Endodermal cell (in vitro differentiated cells): ENCODE results near the gene CCDC106. TPM values are rescaled to one million over a fixed set of nuclear protein-coding genes. Genes with fewer than 3 reads are reported as not detected.

Experiments
- DNase-seq: peaks from one replicate; pipeline ENCODE4 v3.0.0-alpha.2; 2017
- H3K27ac ChIP-seq: 2 replicates; pipeline ENCODE4 v1.5.1; 2013; ENCODE audit warnings: mild to moderate bottlenecking, low read depth, low read length, moderate library complexity
- H3K27me3 ChIP-seq: 2 replicates; pipeline ENCODE4 v1.6.1; 2013; ENCODE audit warnings: mild to moderate bottlenecking, low read length, moderate library complexity; ENCODE audit not compliant: insufficient read depth, control insufficient read depth, poor library complexity, severe bottlenecking
- H3K36me3 ChIP-seq: 2 replicates; pipeline ENCODE4 v1.7.0; 2013; ENCODE audit warnings: mild to moderate bottlenecking, low read length, moderate library complexity; ENCODE audit not compliant: control insufficient read depth, insufficient read depth
- H3K4me1 ChIP-seq: one replicate; pipeline ENCODE4 v1.7.0; 2013; ENCODE audit warnings: low read length; ENCODE audit not compliant: control insufficient read depth, insufficient read depth
- H3K4me3 ChIP-seq: 2 replicates; pipeline ENCODE4 v1.5.1; 2013; ENCODE audit warnings: mild to moderate bottlenecking, low read length, moderate library complexity
- H3K9ac ChIP-seq: 2 replicates; pipeline ENCODE4 v1.6.1; 2013; ENCODE audit warnings: mild to moderate bottlenecking, low read length, moderate library complexity; ENCODE audit not compliant: poor library complexity, severe bottlenecking; ENCODE audit errors: extremely low read depth
- H3K9me3 ChIP-seq: 2 replicates; pipeline ENCODE4 v1.6.1; 2013; ENCODE audit warnings: mild to moderate bottlenecking, low read length, moderate library complexity; ENCODE audit not compliant: control insufficient read depth
- H3K27ac Mint-ChIP-seq: 2 replicates; pipeline ENCODE4 v1.8.0; 2020; ENCODE audit warnings: mixed read lengths
- H3K27me3 Mint-ChIP-seq: 2 replicates; pipeline ENCODE4 v1.8.0; 2021; ENCODE audit warnings: mild to moderate bottlenecking, mixed read lengths; ENCODE audit not compliant: insufficient read depth
- H3K36me3 Mint-ChIP-seq: 2 replicates; pipeline ENCODE4 v1.8.0; 2020; ENCODE audit warnings: low read depth, mixed read lengths
- H3K4me1 Mint-ChIP-seq: 2 replicates; pipeline ENCODE4 v1.8.0; 2020; ENCODE audit warnings: mixed read lengths
- H3K4me3 Mint-ChIP-seq: 2 replicates; pipeline ENCODE4 v1.8.0; 2020; ENCODE audit warnings: mild to moderate bottlenecking, moderate library complexity, mixed read lengths
- H3K9me3 Mint-ChIP-seq: 2 replicates; pipeline ENCODE4 v1.8.0; 2020; ENCODE audit warnings: mild to moderate bottlenecking, mixed read lengths
- CTCF ChIP-seq: fragments of 200-600 bp; sonication (generic); conservative IDR thresholded peaks from 2 replicates; pipeline ENCODE4 v1.5.0; 2021; ENCODE audit warnings: antibody characterized with exemption, mild to moderate bottlenecking
- WGBS, 2 experiments: methylation state at CpG; one replicate each; pipeline versions ENCODE4 v1.1.5 to v1.1.7; 2013; ENCODE audit warnings: missing lambda C conversion rate in 2 of 2, mixed read lengths in 1 of 2; ENCODE audit not compliant: insufficient coverage in 1 of 2, insufficient read length in 1 of 2; 5-methylcytosine and 5-hydroxymethylcytosine counted together
- total RNA-seq, 2 donors: library from RNA; stranded (reverse); fragmentation: NEBNext Ultra II Directional in 1 of 2; extraction: Animal tissue kit (Norgen Biotek cat#: 25700) in 1 of 2; gene quantifications; 2 replicates in 1 of 2; 3 replicates in 1 of 2; pipeline ENCODE4 v1.2.1, GENCODE V29; 2021

CCDC106 gene
- total RNA-seq, 2 donors from 2014 or later: 18.0 to 24.9 TPM

GRCh38 chr19:55699221-55699620 is 51.2 kb downstream of the CCDC106 start:
- peaks cover 61% of the 10 kb centered on the region for H3K36me3 Mint-ChIP-seq
- no peaks in the 10 kb centered on the region for H3K27me3 ChIP-seq
- 95 to 98% methylated on average over 7 to 11 of the region's 11 CpGs for WGBS, 2 experiments
- no peak overlapping the region for H3K9ac ChIP-seq
- peaks cover 19% of the 10 kb centered on the region for H3K9me3 ChIP-seq
- TF ChIP-seq CTCF: no peak
- no peak overlapping the region for H3K27ac Mint-ChIP-seq
- H3K4me1 Mint-ChIP-seq: no peaks in the 10 kb centered on the region
- H3K4me3 ChIP-seq: no peak overlapping the region
- H3K4me3 Mint-ChIP-seq: no peak overlapping the region
- H3K27me3 Mint-ChIP-seq: no peaks in the 10 kb centered on the region
- H3K9me3 Mint-ChIP-seq: peaks cover 25% of the 10 kb centered on the region
- H3K36me3 ChIP-seq: peaks cover 55% of the 10 kb centered on the region
- no peak overlapping the region for H3K27ac ChIP-seq
- peak; percentile 24 for DNase-seq
- H3K4me1 ChIP-seq: no peaks in the 10 kb centered on the region

DNA sequence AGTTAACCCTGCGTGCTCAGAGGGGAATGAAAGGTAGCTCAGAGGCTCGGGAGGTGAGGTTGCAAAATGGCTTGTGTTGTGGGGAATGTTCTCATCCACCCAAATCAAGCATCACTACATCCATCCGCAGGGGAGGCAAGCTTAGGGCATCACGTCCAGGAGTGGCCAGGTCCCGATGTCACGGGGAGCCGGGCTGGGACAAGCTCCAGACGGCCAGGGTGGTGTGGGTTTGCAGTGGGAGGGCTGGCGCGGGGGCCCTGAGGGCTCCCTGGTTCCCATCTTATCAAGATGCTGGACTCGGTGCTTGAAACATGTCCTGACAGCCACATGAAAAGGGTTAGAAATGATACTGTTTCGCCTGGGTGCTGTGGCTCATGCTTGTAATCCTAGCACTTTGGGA is 52.8 kb downstream of the CCDC106 start:
- Histone ChIP-seq H3K27me3 (no peaks in the 10 kb centered on the region), H3K9me3 (peaks cover 31% of the 10 kb centered on the region), H3K27ac (no peak overlapping the region), H3K9ac (no peak overlapping the region), H3K4me3 (no peak overlapping the region), H3K4me1 (no peaks in the 10 kb centered on the region), H3K36me3 (peaks cover 46% of the 10 kb centered on the region)
- H3K4me3 Mint-ChIP-seq: no peak overlapping the region
- no peak overlapping the region for H3K27ac Mint-ChIP-seq
- TF ChIP-seq CTCF: no peak
- H3K4me1 Mint-ChIP-seq: no peaks in the 10 kb centered on the region
- peaks cover 38% of the 10 kb centered on the region for H3K9me3 Mint-ChIP-seq
- no peak for DNase-seq
- peaks cover 68% of the 10 kb centered on the region for H3K36me3 Mint-ChIP-seq
- WGBS, 2 experiments: 97 to 98% methylated on average over 8 to 12 of the region's 12 CpGs
- peaks cover 6% of the 10 kb centered on the region for H3K27me3 Mint-ChIP-seq

GRCh38 chr19:55702131-55702627 is 54.2 kb downstream of the CCDC106 start:
- no peak overlapping the region for H3K9ac ChIP-seq
- no peak for TF ChIP-seq CTCF
- peak; percentile 44 for DNase-seq
- H3K9me3 ChIP-seq: peaks cover 31% of the 10 kb centered on the region
- Mint-ChIP-seq H3K4me3 (no peak overlapping the region), H3K9me3 (peaks cover 38% of the 10 kb centered on the region), H3K27me3 (peaks cover 8% of the 10 kb centered on the region), H3K27ac (peak overlapping the region; percentile 39), H3K36me3 (peaks cover 58% of the 10 kb centered on the region), H3K4me1 (no peaks in the 10 kb centered on the region)
- H3K27me3 ChIP-seq: no peaks in the 10 kb centered on the region
- no peak overlapping the region for H3K4me3 ChIP-seq
- WGBS, 2 experiments: 90 to 96% methylated on average over 8 to 13 of the region's 13 CpGs
- H3K27ac ChIP-seq: no peak overlapping the region
- H3K4me1 ChIP-seq: no peaks in the 10 kb centered on the region
- peaks cover 44% of the 10 kb centered on the region for H3K36me3 ChIP-seq

Other genes starting within 250 kb of the CCDC106 start
- gene UBE2S, start 240.4 kb upstream of the CCDC106 start, total RNA-seq: 100 to 1,000 TPM; 202 to 246 TPM
- gene SHISA7, start 204.9 kb upstream of the CCDC106 start, total RNA-seq: not detected
- 10 to 100 TPM; 35.9 to 39.2 TPM for gene ISOC2, start 186.6 kb upstream of the CCDC106 start, total RNA-seq
- gene C19orf85, start 183.5 kb upstream of the CCDC106 start, total RNA-seq: 1 to 10 TPM in 1 of 2 donors, under 1 TPM in 1; 0.62 to 2.3 TPM
- 10 to 100 TPM in 1 of 2 donors, 1 to 10 TPM in 1; 9.9 to 12.6 TPM for gene ZNF628, start 171.6 kb upstream of the CCDC106 start, total RNA-seq
- 10 to 100 TPM; 51.3 to 67.1 TPM for gene NAT14, start 163.0 kb upstream of the CCDC106 start, total RNA-seq
- 1 to 10 TPM; 1.4 to 2.4 TPM for gene SSC5D, start 159.8 kb upstream of the CCDC106 start, total RNA-seq
- gene SBK2, start 111.1 kb upstream of the CCDC106 start, total RNA-seq: 1 to 10 TPM; 3.3 to 6.6 TPM
- 1 to 10 TPM in 1 of 2 donors, under 1 TPM in 1; 0.48 to 1.4 TPM for gene SBK3, start 102.7 kb upstream of the CCDC106 start, total RNA-seq
- gene ZNF579, start 67.4 kb upstream of the CCDC106 start, total RNA-seq: 10 to 100 TPM; 27.5 to 30.7 TPM
- gene FIZ1, start 48.7 kb upstream of the CCDC106 start, total RNA-seq: 10 to 100 TPM; 19.7 to 21.1 TPM
- 1 to 10 TPM; 5.0 to 5.8 TPM for gene ZNF524, start 47.9 kb upstream of the CCDC106 start, total RNA-seq
- gene ZNF865, start 42.6 kb upstream of the CCDC106 start, total RNA-seq: 10 to 100 TPM; 14.5 to 14.9 TPM
- 10 to 100 TPM in 1 of 2 donors, 1 to 10 TPM in 1; 7.2 to 10.7 TPM for gene ZNF784, start 23.6 kb upstream of the CCDC106 start, total RNA-seq
- gene ZNF580, start 7.2 kb upstream of the CCDC106 start, total RNA-seq: 10 to 100 TPM; 27.3 to 38.6 TPM
- 10 to 100 TPM; 47.2 to 48.7 TPM for gene ZNF581, start 4.6 kb upstream of the CCDC106 start, total RNA-seq
- gene U2AF2, start 6.8 kb downstream of the CCDC106 start, total RNA-seq: 100 to 1,000 TPM; 264 to 293 TPM
- 100 to 1,000 TPM; 148 to 149 TPM for gene EPN1, start 27.0 kb downstream of the CCDC106 start, total RNA-seq
- gene NLRP9, start 90.2 kb downstream of the CCDC106 start, total RNA-seq: not detected
- gene RFPL4A, start 110.9 kb downstream of the CCDC106 start, total RNA-seq: not detected
- not detected for gene RFPL4AL1, start 120.9 kb downstream of the CCDC106 start, total RNA-seq
- not detected for gene NLRP11, start 183.8 kb downstream of the CCDC106 start, total RNA-seq
- gene NLRP4, start 188.3 kb downstream of the CCDC106 start, total RNA-seq: not detected